IMR-90 (cell line): ENCODE results near the gene ZNF407.

ENCODE experiments used
- CHD1 ChIP-seq: IDR thresholded peaks from 2 replicates; pipeline ENCODE4 v1.6.1; 2012; ENCODE audit warnings: low read depth, low read length, improper control_type of control experiment
- CTCF ChIP-seq: conservative IDR thresholded peaks from 2 replicates; pipeline ENCODE4 v1.5.1; 2012; ENCODE audit warnings: mild to moderate bottlenecking, low read depth, low read length, improper control_type of control experiment
- POLR2A ChIP-seq: IDR thresholded peaks from 2 replicates; pipeline ENCODE4 v1.6.1; 2012; ENCODE audit warnings: mild to moderate bottlenecking, low read depth, low read length
- RAD21 ChIP-seq: IDR thresholded peaks from 2 replicates; pipeline ENCODE4 v1.6.1; 2012; ENCODE audit warnings: low read length, improper control_type of control experiment

GRCh38 chr18:74567822-74568221 lies 29.8 kb upstream of the ZNF407 start:
- no peak for TF ChIP-seq RAD21
- no peak for TF ChIP-seq CTCF
- no peak for TF ChIP-seq POLR2A
- TF ChIP-seq CHD1 = no peak
